Stimulated activated CD8-positive, alpha-beta memory T cell treated with anti-CD3 and anti-CD28 coated beads, Interleukin-2, amount 100 ng/mL, for 48 hours (primary cell): ENCODE results near the gene DBET.
"Not testable (repeated sequence)": the region's sequence is repeated elsewhere in the genome, so short reads cannot be mapped to it uniquely, and the experiment has no call there.

ENCODE experiments used
- DNase-seq, 2 donors: peaks; one replicate each; pipeline ENCODE4 v3.0.0-alpha.2; 2020; ENCODE audit warnings: low read depth in 2 of 2

DBET gene

DNA sequence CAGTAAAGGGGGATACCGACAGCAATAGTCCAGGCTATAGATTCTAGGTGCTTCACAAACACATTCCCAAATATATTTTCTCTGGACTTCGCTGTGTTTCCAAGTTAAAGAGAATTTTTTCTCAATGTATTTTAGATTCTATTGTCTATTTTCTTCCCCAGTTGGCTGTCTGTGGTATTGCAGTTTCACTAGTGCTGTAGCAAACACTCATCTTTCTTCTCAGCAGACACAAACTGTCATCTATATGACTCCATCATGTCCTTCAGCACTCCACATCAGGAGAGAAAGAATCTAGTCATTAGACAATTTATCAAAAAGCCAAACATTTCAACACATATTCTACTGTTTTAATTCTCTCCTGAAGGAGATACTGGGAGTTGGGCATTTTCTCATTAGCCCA lies at the start of gene DBET:
Gene DBET (plus strand): TSS at position 161 of the 400 bp plus-strand sequence.
- DNase-seq = not testable (repeated sequence)

DNA sequence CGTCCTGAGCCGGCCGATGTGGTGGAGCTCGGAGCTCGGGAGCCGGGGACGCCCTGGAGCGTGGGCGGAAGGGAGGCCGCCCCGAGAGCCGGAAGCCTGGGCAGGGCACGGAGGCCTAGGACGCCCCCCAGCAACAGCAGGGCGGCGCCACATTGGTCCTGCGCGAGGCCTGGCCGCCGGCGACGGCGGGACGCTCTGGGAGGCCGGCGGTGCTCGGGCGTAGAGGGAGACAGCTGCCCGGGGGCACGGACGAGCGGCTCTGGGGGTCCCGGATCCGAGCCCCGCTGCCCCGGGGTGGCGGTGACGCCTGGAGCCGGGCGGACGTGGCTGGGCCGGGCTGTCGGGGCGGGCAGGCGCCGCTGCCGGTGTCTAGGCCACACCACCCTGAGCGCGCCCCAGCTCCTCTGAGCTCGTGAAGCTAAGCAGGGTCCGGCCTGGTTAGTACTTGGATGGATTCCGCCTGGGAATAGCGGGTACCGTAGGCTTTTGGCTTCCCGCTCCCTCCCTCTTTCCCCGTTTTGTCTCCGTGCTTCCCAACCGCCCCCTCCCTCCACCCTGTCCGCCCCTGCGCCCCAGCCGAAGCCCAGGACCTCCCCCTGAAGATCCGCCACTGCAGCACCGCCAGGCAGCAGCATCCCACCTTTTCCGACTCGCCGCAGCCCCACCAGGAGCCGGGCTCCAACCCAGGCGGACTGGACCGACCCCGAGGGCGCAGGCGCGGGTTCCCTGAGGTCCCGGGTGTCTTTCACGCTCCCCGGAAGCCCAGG lies 49.3 kb upstream of the DBET start:
- DNase-seq = no peak

GRCh38 chr4:190015538-190016368 lies 48.5 kb upstream of the DBET start:
- no peak for DNase-seq

GRCh38 chr4:190016369-190017289 lies 47.7 kb upstream of the DBET start:
- no peak for DNase-seq

DNA sequence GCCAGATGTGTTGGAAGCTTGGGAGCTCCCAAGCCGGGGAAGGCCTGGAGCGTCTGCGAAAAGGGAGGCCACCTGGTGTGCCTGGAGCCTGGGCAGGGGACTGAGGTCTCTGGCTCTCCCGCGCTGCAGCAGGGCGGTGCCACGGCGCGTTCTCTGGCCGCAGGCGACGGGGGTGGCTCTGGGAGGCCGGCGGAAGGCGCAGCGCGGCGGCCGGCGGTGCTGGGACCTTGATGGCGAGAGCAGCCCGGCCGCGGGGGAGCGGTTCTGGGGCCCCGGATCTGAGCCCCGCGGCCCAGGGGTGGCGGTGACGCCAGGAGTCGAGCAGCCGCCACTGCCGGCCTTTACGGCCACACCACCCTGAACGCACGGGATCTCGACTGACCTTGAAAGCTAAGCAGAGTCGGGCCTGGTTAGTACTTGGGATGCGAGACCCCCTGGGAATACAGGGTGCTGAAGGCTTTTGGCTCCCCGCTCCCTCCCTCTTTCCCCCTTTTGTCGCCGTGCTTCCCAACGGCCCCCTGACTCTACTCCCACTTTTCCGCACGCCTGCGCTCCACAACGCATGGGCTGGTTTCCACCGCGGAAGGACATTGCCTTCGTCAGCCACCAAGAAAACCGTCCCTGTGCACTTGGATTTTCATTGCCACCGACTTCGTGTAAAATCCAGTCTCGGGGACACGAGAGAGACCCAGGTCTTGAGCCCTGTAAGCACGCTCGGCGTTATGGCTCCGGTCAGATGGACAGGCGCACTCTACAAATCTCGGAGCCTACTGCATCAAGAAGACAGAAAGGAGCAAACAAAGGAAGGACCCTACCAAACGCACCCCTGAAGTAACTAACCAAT lies 46.7 kb upstream of the DBET start:
- no peak for DNase-seq

- DNase-seq = no peak
These were observed 45.9 kb upstream of the DBET start for GRCh38 chr4:190018201-190018920.

DNA sequence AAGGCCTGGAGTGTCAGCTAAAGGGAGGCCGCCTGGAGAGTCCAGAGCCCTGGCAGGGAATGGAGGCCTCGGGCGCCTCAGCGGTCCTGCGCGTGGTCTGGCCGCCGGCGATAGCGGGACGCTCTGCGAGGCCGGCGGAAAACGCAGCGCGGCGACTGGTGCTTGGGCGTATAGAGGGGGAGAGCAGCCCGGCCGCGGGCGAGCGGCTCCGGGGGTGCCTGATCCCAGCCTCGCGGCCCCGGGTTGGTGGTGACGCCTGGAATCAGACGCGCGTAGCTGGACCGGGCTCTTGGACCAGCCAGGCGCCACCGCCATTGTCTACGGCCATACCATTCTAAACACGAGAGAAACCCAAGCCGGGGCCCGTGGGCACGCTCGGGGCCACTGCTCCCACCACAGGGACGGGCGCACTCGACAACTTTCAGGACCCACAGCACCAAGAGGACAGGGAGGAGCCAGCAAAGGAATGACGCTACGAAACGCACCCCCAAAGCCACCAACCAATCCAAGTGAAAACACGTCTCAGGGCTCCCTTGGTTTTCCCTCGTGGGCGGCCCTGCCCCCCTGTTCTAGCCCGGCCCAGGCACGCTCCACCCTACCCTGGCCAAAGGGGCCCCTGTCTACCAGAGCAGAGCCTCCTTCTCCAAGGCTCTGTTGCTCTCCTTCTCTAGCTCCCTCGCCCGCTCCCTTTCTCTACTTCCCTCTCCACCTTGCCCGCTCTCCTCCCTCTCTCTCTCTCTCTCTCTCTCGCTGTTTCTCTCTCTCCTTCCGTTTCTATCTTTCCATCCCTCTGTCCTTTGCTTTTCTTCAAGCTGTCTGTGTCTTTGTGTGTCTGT lies 45.1 kb upstream of the DBET start:
- no peak for DNase-seq

- not testable (repeated sequence) for DNase-seq
These were observed 44.3 kb upstream of the DBET start for GRCh38 chr4:190019859-190020463.

DNA sequence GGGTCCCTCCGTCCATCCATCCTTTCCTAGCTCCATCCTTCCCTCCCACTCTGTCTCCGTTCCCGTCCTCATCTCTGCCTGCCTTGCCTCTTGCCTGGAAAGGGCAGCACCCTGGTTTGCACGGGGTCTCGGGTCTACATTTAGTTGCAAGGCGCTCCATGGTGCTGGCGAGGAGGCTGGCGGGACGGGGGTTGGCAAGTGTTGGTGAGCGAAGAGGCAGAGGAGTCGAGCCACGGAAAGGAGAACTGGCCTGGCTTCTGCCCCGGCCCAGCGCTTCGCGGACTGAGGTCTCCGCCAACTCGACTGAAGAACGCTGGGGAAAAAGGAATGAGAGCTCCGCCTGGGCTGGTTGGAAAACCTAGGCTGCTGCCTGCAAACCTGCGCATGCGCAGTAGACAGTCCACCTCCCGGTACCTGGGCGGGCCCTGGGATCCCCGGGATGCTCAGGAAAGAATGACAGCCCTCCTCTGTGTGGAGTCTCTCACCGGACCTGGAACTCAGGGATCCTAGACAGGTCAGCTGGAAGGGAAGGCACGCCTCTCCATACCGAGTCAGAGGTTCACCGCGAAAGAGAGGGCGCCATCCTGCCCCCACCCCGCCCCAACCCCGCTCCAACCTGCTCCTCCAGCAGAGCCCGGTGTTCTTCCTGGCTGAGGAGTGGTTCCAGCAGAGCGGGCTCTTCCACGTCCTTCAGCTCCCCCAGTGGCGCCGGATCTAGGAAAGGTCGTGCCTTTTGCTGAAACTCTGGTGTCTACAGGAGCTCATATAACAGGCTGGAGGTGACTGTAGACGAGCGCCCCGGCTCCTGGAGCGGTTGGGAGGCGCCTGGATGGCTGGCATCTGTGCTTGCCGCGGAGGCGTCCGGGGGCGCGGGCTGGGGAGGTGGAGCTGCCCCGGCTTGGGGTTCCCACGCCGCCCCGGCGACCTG lies 43.2 kb upstream of the DBET start:
- DNase-seq = no peak

GRCh38 chr4:190021973-190022372 lies 42.3 kb upstream of the DBET start:
- not testable (repeated sequence) for DNase-seq

GRCh38 chr4:190022614-190023281 lies 41.6 kb upstream of the DBET start:
- not testable (repeated sequence) for DNase-seq

DNA sequence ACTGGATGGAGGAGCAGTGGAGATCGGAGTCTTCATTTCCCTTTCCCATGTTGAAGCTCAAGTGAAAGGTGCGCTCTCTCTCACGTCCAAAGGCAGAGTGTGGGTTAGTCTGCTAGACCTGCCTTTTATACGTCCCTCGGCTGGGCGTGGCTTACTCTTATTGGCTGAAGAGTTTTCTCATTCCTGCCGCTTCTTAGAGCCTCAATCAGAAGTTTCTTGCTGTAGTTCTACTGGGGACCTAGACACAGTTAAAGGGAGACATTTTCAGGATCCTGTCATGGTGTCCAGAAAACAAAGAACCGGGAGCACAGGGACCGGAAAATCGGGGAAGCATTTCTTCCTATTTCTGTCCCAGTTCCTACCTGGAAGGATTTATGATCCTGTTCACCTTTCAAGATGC lies 37.1 kb upstream of the DBET start, which contains the start of gene FRG2:
Gene FRG2 (minus strand): TSS at position 101 of the 400 bp plus-strand sequence. CDS start 52 bp downstream, at position 49.
- DNase-seq = not testable (repeated sequence)

DNA sequence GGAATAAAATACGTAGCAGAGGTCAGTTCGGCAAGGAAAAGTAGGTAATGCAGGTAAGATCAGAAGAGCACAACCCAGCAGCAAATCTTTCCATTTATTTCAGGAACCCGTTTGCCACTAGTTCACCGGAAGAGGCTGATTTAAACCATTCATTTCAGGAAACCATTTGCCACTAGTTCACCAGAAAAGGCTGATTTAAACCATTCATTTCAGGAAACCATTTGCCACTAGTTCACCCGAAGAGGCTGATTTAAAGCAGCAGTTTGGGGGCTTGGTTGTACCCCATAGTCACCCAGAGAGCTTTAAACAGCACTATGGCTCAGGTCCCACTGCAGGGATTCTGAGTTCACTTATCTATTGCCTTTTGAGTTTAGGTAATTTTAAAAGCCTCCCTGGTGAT lies 33.0 kb upstream of the DBET start:
- not testable (repeated sequence) for DNase-seq

GRCh38 chr4:190037704-190038388 lies 26.5 kb upstream of the DBET start:
- not testable (repeated sequence) for DNase-seq

DNA sequence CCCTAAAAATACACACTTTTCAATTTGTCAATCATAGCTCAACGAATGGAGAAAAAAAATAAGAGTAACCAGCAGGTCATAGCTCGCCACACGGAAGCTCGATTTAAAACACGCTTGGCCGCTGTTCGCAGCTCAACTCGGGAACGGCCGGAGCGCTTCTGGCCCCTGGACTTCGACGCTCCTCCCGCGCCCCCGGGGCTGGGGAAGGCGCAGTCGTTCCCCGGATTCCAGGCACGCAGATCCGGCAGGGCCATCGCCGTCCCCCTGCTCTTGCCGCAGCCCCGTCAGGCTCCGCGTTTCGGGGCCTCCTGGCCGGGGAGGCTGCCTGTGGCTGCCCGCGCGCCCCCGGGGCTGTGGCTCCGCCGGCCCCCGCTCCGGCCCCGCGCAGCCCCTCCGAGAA lies 23.4 kb upstream of the DBET start:
- not testable (repeated sequence) for DNase-seq

GRCh38 chr4:190047627-190048026 lies 16.7 kb upstream of the DBET start:
- DNase-seq = not testable (repeated sequence)
